PFSK-1 (cell line): ENCODE results near the gene CACNA1C.

Source experiments
- POLR2AphosphoS5 ChIP-seq: IDR thresholded peaks from 2 replicates; pipeline ENCODE4 v1.6.1; 2012; ENCODE audit warnings: low read depth, mild to moderate bottlenecking, control low read depth, low read length, moderate library complexity
- TAF1 ChIP-seq: IDR thresholded peaks from 2 replicates; pipeline ENCODE4 v1.6.1; 2012; ENCODE audit warnings: low read length, control low read depth, borderline replicate concordance; ENCODE audit not compliant: insufficient read depth
- TF ChIP-seq, protein P1 (sequence below), 2 experiments: IDR thresholded peaks; 2 replicates each; pipeline versions ENCODE4 v1.6.1 to v1.8.0; 2011 to 2012; ENCODE audit warnings: low read depth in 2 of 2, low read length in 2 of 2, control low read depth in 1 of 2, inconsistent platforms in 1 of 2, mild to moderate bottlenecking in 1 of 2, moderate library complexity in 1 of 2; ENCODE audit not compliant: insufficient read depth in 1 of 2

DNA sequence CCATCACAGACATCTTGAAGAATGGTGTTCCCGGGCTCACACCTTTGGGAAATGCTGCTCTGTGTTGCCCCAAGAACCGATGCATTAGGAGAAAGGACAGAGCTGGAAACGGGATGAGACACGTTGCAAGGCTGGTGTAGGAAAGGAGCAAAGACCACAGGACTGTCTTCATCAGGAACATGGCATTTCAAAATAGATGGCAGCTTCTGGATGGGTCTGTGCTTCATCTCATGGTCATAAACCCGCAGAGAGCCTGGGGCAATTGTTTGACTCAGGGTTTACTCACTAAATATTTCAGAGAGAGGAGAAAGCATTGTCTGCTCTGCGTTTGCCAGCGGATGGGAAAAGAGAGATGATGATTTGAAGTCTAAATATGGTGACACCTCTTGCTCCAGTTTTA, 76.3 kb downstream of the CACNA1C start:
- TF ChIP-seq POLR2AphosphoS5 = no peak
- TF ChIP-seq, protein P1, sequence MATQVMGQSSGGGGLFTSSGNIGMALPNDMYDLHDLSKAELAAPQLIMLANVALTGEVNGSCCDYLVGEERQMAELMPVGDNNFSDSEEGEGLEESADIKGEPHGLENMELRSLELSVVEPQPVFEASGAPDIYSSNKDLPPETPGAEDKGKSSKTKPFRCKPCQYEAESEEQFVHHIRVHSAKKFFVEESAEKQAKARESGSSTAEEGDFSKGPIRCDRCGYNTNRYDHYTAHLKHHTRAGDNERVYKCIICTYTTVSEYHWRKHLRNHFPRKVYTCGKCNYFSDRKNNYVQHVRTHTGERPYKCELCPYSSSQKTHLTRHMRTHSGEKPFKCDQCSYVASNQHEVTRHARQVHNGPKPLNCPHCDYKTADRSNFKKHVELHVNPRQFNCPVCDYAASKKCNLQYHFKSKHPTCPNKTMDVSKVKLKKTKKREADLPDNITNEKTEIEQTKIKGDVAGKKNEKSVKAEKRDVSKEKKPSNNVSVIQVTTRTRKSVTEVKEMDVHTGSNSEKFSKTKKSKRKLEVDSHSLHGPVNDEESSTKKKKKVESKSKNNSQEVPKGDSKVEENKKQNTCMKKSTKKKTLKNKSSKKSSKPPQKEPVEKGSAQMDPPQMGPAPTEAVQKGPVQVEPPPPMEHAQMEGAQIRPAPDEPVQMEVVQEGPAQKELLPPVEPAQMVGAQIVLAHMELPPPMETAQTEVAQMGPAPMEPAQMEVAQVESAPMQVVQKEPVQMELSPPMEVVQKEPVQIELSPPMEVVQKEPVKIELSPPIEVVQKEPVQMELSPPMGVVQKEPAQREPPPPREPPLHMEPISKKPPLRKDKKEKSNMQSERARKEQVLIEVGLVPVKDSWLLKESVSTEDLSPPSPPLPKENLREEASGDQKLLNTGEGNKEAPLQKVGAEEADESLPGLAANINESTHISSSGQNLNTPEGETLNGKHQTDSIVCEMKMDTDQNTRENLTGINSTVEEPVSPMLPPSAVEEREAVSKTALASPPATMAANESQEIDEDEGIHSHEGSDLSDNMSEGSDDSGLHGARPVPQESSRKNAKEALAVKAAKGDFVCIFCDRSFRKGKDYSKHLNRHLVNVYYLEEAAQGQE (IDR thresholded peaks at IDR 0.05; ENCODE audit: insufficient read depth in 1 of 2, low read depth in 2 of 2, low read length in 2 of 2) = no peak
- TF ChIP-seq TAF1 = no peak
